Measurements from ENCODE around the gene CACNA2D1.

DNA sequence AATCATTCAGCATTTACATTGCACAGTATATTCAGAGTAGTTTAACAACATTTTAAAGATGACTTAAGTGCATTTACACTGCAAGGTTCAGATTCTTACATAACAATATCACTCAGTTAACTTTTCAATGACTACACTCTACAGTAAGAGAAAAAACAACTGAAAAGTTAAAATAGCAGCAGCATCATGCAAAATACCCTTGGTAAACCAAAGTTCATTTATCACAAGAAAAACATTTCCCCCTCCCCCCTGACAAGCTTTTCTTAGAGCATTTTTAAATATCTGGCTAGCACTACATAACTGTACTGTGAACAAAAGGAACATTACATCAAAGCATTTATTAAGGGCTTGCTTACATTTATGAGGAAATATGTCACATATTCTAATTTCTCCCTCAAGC, 494.3 kb downstream of the CACNA2D1 start:
- TF ChIP-seq POLR2A (IDR thresholded peaks at IDR 0.05; ENCODE audit: low read length) = no peak
- TF ChIP-seq RNF2 (IDR thresholded peaks at IDR 0.05; ENCODE audit: borderline replicate concordance, low read depth) = no peak
- TF ChIP-seq KDM1A (IDR thresholded peaks at IDR 0.05; ENCODE audit: low read depth) = no peak
- no peak for TF ChIP-seq SMC3 (IDR thresholded peaks at IDR 0.05)
- TF ChIP-seq, protein P1, sequence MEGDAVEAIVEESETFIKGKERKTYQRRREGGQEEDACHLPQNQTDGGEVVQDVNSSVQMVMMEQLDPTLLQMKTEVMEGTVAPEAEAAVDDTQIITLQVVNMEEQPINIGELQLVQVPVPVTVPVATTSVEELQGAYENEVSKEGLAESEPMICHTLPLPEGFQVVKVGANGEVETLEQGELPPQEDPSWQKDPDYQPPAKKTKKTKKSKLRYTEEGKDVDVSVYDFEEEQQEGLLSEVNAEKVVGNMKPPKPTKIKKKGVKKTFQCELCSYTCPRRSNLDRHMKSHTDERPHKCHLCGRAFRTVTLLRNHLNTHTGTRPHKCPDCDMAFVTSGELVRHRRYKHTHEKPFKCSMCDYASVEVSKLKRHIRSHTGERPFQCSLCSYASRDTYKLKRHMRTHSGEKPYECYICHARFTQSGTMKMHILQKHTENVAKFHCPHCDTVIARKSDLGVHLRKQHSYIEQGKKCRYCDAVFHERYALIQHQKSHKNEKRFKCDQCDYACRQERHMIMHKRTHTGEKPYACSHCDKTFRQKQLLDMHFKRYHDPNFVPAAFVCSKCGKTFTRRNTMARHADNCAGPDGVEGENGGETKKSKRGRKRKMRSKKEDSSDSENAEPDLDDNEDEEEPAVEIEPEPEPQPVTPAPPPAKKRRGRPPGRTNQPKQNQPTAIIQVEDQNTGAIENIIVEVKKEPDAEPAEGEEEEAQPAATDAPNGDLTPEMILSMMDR (IDR thresholded peaks at IDR 0.05) = no peak
- TF ChIP-seq, protein P2, sequence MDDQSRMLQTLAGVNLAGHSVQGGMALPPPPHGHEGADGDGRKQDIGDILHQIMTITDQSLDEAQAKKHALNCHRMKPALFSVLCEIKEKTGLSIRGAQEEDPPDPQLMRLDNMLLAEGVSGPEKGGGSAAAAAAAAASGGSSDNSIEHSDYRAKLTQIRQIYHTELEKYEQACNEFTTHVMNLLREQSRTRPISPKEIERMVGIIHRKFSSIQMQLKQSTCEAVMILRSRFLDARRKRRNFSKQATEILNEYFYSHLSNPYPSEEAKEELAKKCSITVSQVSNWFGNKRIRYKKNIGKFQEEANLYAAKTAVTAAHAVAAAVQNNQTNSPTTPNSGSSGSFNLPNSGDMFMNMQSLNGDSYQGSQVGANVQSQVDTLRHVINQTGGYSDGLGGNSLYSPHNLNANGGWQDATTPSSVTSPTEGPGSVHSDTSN (IDR thresholded peaks at IDR 0.05) = no peak
